Tibial nerve (tissue), 4 donors: ENCODE measurements around the gene ZNF438.

Experiments
- CTCF ChIP-seq, 5 experiments: fragments of 200-600 bp in 3 of 5; fragments of 450-650 bp in 2 of 5; sonication (generic) in 3 of 5; IDR thresholded peaks; one replicate each; pipeline ENCODE4 v1.5.1; 2016 to 2019; ENCODE audit warnings: antibody characterized with exemption in 5 of 5, mild to moderate bottlenecking in 3 of 5, moderate library complexity in 2 of 5
- EP300 ChIP-seq, 2 donors: sonication (generic); formaldehyde crosslinking; IDR thresholded peaks; one replicate each; pipeline ENCODE4 v1.6.1; 2017; ENCODE audit warnings: antibody characterized with exemption in 2 of 2, mild to moderate bottlenecking in 1 of 2
- POLR2A ChIP-seq, 2 donors: fragments of 450-650 bp; IDR thresholded peaks; one replicate each; pipeline ENCODE4 v1.6.1; 2017; ENCODE audit warnings: antibody characterized with exemption in 2 of 2, mild to moderate bottlenecking in 2 of 2, moderate library complexity in 2 of 2

GRCh38 chr10:30826679-30827078 lies 205.0 kb downstream of the ZNF438 start:
- TF ChIP-seq CTCF (IDR thresholded peaks at IDR 0.05) (no peak), POLR2A (IDR thresholded peaks at IDR 0.05) (no peak), EP300 (IDR thresholded peaks at IDR 0.05) (no peak)
